Frontal cortex (tissue), 4 donors: Measurements from ENCODE around the gene NUP210. TPM values are rescaled to one million over a fixed set of nuclear protein-coding genes. Genes with fewer than 3 reads are reported as not detected.
"Not testable (repeated sequence)": the region's sequence is repeated elsewhere in the genome, so short reads cannot be mapped to it uniquely, and the experiment has no call there.

Experiments used
- DNase-seq, 2 donors: peaks; one replicate each; pipeline ENCODE4 v3.0.0; 2012; ENCODE audit warnings: low spot score in 2 of 2
- FAIRE-seq: peaks from 2 replicates; lab custom pipeline; 2012; peaks lifted over from hg19 to GRCh38; lab: Jason Lieb, UNC
- total RNA-seq: library from RNA; depleted of rRNA; stranded (reverse); fragments of >200 nt; gene quantifications from one replicate; pipeline ENCODE4 v1.2.3, GENCODE V29; 2014
- donor health status: control.
- donor health status: control.
- donor health status: control.

NUP210 gene
- total RNA-seq, 1 donor from 2014 or later, result 6.5 TPM

DNA sequence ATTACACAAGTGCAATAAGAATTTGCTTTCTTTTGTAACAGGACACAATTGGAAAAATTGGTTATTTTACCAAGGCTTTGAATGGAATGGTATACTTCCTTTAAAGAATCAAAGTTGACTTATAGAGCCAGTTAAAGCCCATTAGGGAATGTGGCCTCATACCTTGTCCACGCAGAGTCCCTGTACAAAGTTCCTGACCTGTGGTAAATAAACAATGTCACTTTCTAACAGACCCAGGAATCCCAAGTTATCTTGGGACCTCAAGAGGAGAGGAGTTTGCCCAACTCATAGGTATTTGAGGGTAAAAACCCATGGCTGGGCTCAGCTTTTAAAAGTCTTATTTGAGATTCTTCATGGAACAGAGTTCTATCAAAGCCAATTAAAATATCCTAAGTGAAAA lies 12.0 kb upstream of the NUP210 start:
- FAIRE-seq (no peak), DNase-seq (no peak)

DNA sequence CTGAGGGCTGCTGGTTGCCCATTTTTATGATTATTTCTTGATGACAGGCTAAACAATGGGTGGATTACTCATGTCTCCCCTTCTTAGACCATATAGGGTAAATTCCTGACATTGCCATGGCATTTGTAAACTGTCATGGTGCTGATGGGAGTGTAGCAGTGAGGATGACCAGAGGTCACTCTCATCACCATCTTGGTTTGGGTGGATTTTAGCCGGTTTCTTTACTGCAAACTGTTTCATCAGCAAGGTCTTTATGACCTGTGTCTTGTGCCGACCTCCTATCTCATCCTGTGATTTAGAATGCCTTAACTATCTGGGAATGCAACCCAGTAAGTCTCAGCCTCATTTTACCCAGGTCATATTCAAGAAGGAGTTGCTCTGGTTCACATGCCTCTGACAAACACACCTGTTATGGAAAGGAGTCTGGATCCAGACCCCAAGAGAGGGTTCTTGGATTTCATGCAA lies 10.3 kb upstream of the NUP210 start:
- FAIRE-seq, DNase-seq: not testable (repeated sequence)

DNA sequence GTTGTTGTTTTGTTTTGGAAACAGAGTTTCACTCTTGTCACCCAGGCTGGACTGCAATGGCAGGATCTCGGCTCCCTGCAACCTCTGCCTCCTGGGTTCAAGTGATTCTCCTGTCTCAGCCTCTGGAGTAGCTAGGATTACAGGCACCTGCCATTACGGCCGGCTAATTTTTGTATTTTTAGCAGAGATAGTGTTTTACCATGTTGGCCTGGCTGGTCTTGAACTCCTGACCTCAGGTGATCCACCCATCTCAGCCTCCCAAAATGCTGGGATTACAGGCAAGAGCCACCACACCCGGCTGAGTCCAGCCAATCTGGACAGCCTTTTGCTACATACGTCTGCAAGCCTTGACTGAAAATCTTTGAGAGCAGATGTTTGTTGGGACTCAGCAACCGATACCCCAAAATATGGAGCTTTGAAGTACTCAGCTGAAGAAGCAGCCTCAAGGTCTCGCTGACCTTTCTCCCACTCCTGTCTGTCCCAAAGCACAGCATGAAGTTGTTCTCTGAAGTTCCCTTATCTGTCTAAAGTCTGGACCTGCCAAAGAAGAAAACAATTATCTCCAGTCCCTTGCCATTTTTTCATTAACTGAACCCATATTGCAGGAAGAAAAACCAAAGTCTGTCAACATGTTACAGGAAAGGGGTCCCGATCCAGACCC lies 9.6 kb upstream of the NUP210 start:
- FAIRE-seq (no peak), DNase-seq (no peak)

DNA sequence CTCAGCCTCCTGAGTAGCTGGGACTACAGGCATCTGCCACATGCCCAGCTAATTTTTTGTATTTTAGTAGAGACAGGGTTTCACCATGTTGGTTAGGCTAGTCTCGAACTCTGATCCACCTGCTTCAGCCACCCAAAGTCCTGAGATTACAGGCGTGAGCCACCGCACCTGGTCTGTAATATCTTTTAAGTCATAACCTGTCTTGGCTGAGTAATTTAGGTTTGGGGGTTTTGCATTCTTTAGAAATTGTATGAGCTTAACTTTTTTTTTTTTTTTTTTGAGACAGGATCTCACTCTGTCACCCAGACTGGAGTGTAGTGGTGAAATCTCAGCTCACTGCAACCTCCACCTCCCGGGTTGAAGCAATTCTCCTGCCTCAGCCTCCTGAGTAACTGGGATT lies 8.6 kb upstream of the NUP210 start:
- DNase-seq, FAIRE-seq: not testable (repeated sequence)

DNA sequence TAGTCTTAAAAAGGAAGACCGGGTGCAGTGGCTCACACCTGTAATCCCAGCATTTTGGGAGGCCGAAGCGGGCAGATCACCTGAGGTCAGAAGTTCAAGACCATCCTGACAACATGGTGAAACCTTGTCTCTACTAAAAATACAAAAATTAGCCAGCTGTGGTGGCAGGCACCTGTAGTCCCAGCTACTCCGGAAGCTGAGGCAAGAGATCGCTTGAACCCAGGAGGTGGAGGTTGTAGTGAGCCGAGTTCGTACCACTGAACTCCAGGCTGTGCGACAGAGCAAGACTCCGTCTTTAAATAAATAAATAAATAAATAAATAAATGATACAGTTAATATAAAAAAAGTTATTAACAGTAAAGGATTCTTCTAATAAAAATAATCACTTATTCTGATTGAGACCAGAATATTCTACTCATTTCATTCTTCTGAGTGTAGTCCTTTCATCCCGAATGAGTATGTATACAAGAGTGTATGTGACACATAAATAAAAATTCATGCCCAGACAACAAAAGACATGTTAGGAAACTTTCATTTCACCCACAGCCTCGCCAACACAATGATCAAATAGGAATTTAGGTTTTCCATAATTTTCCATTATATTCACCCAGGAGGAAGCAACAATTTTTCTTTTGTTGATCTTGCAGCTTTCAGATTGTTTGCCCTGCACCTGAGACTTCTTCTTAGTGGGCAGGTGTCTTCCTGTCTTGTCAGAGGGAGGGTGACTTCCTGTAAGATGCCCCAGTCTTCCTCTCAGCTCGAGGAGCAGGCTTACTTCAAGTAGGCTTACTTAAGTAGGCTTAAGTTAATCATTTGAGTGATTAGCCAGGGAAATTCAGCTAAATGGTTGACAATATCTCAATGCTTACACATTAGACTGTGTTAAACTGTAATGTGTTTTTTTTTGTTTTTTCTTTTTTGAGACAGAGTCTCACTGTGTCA lies 7.8 kb upstream of the NUP210 start:
- FAIRE-seq, result no peak

DNA sequence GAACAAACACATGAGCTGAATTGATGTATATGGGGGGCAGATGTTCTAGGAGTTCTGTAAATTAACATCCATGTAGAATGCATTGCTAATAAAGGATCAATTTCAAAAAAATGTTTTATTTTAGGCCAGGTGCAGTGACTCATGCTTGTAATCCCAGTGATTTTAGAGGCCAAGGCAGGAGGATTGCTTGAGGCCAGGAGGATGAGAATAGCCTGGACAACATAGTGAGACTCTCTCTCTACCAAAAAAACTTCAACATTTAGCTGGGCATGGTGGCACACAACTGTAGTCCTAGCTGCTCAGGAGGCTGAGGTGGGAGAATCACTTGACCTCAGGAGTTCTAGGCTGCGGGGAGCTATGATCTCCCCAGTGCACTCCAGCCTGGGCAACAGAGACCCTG lies 6.5 kb upstream of the NUP210 start:
- no peak for FAIRE-seq
- no peak for DNase-seq

More for the DNA sequence above, 7.8 kb upstream of the NUP210 start:
- DNase-seq, result no peak

DNA sequence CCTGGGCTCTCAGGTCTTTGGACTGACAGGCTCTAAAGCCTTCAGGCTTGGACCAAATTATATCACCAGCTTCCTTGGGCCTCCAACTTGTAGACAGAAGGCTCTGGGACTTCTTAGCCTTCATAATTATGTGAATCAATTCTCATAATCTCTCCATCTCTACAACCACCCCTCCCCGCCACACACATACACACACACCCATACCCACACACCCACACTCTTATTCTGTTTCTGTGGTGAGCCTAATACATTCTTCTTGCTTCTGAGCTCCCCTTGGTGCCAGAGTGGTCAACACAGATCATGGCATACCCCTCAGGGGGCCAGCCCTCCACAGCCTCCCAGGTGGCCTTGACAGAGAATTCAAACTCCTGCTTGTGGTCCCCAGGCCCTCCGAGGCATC lies 5.6 kb upstream of the NUP210 start:
- DNase-seq, result no peak
- FAIRE-seq, result no peak

DNA sequence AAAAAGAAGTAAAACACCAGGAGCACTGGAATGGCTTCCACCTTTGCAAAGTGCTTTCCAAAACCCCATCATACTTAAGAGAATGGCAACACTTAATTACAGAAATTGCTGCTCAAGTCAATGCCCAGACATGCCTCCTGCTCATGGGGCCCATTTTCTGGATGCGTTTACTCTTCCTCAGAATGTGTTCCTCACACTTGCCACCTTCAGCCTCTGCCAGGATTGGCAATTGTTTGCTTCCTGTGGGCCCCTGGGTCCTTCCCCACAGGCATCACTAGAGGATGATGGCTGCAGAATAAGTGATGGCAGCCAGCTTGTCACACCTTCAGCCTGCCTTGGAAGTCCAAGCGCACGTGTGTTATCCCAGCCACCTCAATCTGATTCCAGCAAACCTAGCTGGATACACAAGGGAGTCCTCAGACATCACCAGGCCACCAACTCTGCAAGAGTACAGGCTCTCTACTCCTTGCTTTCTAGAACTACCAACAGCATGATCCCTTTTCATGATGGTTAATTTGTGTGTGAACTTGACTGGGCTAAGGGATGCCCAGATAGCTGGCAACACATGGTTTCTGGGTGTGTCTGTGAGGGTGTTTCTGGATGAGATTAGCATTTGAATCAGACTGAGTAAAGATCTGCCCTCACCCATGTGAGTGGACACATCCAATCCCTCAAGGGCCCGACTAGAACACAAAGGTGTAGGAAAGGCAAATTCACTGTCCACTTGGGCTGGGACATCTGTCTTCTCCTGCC lies 4.9 kb upstream of the NUP210 start:
- DNase-seq, result no peak
- no peak for FAIRE-seq

DNA sequence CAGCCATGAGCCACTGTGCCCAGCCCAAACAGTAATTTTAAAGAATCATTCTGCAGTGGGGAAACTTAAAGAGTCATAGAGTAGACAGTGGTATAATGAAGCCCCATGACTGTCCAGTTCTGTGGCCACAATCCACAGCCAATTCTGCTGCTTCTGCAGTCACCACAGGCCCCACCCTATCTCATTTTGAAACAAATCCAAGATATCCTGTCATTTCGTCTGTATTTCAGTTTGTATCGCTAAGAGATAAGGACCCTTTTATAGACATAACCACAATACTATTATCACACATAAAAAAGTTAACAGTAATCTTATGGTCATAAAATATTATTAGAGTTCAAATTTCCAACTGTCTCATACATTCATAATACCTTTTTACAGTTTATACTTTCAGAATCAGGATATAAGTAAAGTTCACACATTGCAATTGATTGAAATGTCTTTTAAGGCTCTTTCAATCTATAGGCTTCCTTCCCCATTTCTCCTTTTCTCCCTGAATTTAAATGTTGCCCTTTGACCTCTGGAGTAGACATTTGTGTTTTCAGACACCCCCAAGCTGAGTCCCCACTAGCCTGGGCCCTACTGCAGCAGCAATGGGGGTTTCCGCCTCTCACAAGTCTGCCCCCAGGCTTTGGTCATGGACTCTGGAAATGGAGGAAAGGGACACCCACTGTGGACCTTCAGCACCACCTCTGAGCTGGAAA lies 4.2 kb upstream of the NUP210 start:
- FAIRE-seq, result no peak
- DNase-seq, result no peak

DNA sequence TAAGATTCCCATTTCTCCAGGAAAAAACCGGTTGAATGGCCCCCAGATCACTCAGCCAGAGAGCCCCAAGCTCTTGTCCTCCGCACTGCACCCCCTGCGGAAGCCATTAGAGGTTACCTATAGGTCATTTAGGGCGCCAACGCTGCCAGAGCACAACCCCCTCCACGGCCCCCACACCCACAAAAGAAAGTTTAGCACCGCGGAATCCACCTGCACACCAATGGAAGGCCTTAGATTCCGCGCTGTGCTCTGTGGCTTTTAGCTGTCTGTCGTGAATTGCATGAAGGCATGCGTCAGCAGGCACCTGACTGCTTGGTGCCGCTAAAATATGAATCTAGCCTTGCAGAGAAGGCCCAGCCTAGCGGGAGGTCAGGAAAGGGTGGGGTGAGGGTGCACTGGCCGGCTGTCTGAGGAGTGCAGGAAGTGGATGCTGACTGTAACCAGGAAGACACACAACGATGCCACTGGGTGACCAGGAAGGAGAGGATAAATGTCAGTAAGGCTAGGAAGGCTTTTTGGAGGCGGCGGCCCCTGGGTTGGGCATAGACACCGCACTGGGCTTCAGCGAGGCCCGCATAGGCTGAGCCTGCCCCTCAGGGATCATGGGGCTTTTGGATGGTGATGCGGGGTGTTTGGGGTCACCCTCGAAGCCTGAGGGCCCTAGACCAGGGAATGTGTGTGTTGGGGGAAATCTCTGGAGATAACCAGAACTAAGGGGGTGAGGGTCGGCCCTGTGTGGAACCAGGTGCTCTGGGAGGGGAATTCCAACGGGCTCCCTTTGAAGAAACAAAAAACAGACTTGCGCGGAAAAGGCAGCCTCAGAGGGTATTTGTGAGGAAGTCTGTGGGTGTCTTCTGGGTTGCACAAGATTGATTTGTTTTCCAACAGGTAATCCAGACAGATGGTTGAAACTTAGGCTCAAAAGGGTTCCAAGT lies 976 bp upstream of the NUP210 start:
- no peak for FAIRE-seq
- peak in 1 of 2 donors; percentile 13 for DNase-seq

DNA sequence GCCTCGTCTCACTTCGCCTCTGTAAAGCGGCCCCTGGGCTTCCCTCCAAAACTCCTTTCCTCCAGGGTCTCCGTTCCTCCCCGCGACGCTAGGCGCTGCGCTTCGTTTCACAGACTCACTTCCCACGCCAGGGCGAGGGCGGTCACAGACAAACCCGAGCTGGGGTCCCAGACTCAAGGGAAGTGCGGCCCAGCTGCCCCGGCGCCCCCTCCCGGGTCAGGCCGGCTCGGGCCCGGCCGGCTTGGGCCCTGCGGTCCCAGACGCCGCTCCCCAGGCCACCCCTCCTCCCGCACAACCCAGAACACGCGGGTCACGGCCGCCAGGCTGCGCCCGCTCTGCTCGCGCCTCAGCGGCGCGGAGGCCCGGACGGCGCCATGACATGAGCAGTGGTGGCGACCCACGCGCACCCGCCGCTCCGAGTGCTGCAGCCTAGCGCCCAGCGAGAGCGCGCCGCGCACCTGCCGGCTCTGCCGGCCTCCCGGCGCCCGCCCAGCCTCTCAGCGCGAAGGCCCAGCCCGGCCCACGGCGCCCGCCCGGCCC lies 547 bp downstream of the NUP210 start:
- DNase-seq (peak; percentile 78 to 81), FAIRE-seq (no peak)

DNA sequence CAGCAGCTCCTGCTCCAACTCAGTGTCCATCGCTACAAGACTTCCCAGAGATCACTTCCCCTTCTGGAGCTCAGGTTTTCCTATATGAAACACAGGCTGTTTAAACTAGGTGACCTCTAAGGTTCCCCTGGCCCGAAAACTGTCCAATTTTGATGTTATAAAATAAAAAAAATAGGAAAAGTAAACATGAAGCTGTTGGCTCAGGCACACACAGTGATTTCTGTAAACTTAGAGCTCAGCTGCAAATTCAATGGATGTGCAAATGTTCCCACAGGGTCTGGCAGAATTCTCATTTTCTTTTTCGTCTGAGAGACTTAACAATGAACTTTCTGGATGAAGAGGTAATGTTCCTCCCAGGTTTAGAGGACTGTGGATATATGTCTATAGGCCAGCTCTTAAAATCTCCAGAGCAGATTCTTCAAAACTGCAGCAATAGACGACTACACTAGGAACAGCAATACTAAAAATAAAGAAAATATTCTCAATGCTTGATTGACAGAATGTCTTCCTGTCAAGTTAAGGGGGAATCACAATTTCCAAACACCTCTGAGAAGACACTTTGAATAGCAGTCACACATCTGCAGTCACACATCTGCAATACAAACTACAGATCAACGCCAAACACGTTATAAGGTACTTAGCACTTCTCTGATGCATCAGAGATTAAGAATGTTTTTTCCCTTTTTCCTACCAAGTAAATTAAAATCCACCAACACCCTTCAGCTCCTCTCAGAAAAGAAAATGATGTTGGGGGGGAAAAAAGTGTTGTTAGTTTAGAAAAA lies 2.8 kb downstream of the NUP210 start:
- peak in 1 of 2 donors; percentile 15 for DNase-seq
- FAIRE-seq, result no peak

DNA sequence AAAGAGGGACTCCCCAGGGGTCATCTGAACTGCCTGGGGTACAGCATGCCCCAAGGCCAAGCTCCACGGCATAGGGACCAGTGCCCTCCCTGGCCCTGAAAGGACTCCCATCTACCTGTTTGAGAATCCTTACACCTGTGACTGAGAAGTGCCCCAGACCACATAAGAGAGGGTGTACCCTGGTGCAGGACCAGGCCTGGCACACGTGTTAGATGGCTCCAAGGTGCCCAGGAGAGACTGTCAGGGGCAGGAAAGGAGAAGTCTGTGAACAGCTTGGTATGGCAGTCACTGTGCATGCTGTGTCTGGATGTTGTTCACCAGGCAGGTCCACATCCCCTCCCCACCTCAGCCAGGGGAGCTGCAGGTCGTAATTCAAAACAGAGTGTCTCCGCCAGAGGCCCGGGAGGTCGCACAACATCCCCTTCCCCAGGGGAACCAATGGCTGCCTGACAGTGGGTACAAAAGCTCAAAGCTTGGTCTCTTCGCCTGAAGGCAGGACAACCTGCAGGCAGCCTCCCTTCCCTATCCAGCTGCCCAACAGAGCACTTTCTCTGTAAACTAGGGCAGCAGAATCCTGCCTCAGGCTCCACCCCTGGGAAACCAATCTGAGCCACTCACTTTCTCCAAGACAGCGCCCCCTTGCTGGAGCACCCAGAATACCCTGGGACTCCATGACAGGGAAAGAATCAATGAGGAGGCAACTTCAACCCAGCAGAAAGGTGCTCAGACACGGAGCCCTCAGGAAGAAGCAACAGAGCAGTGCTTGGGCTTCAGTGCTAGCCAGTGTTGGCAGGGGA lies 3.9 kb downstream of the NUP210 start:
- no peak for FAIRE-seq
- DNase-seq, result peak in 1 of 2 donors; percentile 12

DNA sequence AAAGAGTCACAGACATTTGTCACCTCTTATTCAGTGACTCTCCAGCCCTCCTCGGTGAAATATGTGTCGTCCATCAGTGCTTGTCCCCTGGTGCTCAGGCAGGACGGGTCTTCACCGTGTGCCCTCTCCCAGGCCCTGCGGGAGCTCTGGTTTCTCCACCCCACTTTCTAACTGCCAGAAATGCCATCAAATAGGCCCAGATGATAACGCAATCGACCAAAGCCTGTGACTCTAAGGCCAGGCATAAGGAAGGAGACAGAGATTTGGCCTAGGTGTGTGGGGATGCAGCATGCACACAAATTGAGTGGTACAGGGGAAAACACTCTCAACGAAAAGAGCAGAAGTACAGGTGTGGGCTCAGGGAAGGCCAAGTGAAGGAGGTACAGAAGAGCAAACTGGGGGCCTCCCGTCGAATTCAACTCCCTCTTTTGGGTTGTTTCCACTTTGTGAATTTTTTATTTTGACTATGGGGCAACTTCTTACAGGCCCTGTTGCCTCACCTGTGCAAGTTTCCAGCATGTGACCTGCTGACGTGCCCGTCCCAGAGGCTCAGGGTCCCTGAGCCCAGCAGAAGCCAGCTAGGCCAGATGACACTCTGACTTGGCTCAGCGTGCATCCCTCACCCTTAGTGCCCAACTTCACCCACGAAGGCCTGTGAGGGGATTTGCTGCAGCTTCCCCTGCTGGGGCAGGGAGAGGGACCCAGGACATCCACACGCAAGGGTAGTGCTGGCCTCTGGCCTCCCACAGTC lies 4.7 kb downstream of the NUP210 start:
- no peak for DNase-seq
- no peak for FAIRE-seq

DNA sequence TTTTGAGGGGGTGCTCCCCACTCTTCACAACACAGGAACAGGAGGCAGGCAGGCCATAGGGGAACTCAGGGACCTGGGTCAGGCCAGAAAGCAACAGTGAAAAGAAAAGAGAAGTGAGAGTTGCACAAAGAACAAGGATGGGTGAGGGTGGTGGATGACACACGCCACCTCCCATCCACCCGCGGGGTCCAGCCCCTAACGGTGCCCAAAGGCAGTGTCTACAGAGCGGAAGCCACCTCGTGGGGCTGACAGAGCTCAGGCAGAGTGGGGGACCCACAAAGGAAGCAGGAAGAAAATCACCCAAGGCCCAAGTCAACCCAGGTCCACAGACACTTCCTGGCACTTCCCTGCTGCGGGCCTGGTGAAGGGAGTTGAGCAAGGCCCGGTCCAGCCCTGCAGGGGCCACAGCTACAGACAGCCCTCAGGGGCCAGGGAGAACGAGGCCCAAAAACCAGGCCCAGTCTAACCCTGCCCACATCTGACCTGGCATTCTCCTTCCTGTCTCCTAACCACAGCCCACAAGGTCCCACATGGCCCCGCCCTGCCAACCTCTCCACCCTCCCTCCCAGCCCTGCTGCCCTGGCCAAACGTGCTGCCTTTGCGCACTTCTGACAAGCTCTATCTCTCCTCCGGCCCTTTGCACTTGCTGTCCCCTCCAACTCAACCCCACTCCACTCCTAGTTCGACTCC lies 5.9 kb downstream of the NUP210 start:
- no peak for DNase-seq
- no peak for FAIRE-seq
